ENCODE data around the gene WWTR1.

DNA sequence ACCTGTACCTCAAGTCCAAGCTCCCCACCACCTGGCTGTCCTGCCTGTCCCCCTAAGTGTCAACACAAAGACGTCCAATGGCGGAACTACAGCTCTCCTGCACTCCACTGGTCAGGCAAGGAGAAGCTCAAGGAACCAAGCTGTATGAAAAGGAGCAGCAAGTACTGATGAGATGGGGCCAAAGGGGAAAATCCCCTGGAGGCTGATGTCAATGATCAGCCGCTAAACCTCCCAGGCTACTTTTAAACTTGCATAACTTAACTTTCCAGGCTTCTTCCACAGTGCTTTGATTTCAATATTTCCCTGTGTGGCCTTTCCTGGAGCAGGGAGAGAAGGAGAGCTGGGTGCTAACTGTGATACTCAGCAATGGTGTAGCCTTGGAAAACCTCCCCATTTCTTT is 148.3 kb downstream of the WWTR1 start:
- TF ChIP-seq, protein P1, sequence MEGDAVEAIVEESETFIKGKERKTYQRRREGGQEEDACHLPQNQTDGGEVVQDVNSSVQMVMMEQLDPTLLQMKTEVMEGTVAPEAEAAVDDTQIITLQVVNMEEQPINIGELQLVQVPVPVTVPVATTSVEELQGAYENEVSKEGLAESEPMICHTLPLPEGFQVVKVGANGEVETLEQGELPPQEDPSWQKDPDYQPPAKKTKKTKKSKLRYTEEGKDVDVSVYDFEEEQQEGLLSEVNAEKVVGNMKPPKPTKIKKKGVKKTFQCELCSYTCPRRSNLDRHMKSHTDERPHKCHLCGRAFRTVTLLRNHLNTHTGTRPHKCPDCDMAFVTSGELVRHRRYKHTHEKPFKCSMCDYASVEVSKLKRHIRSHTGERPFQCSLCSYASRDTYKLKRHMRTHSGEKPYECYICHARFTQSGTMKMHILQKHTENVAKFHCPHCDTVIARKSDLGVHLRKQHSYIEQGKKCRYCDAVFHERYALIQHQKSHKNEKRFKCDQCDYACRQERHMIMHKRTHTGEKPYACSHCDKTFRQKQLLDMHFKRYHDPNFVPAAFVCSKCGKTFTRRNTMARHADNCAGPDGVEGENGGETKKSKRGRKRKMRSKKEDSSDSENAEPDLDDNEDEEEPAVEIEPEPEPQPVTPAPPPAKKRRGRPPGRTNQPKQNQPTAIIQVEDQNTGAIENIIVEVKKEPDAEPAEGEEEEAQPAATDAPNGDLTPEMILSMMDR (conservative IDR thresholded peaks at IDR 0.05; ENCODE audit: low read depth, low read length) = no peak
- no peak for TF ChIP-seq EZH2 (IDR thresholded peaks at IDR 0.05; ENCODE audit: low read length, unreplicated experiment)

Measured in PC-3 (cell line).